ENCODE data around the gene TEX10.
"Not testable (repeated sequence)": the region's sequence is repeated elsewhere in the genome, so short reads cannot be mapped to it uniquely, and the experiment has no call there.

TEX10 gene

DNA sequence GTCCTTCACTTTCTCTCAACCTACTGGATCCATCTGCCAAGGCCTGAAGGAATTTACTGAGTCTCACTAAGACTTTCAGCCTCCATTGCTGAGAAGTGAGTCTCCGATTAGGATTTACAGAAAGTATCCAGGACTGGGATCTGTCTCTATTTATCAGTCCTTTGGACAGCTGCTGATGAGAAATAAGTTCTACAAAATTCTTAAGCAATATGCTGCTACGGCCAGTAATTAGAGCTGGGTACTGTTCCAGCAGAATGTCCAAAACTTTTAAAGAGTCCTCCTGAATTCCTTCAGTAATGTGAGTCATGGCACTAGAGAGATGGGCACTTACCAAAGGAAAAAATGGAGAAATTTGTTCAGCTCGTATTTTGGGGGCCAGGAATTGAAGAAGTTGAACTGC is 5.9 kb downstream of the TEX10 start:
- DNase-seq (ENCODE audit: low read depth), result peak; percentile 68

DNA sequence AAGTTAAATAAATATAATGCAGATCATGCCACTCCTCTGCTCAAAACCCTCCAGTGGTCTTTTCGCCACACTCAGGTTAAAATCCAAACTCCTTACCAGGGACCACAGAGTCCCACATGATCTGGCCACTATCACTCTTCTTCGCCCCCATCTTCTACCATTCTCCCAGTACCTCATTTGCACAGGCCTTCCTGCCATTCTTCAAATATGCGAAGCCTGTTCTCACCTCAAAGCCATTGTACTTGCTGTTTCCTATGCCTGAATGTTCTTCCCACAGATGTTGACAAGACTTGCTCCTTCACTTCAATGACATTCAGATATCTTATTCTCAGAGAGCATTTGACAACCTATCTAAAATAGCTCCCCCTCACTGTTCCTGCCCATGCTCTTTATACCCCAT is 10.9 kb downstream of the TEX10 start:
- DNase-seq (ENCODE audit: low read depth), result no peak

DNA sequence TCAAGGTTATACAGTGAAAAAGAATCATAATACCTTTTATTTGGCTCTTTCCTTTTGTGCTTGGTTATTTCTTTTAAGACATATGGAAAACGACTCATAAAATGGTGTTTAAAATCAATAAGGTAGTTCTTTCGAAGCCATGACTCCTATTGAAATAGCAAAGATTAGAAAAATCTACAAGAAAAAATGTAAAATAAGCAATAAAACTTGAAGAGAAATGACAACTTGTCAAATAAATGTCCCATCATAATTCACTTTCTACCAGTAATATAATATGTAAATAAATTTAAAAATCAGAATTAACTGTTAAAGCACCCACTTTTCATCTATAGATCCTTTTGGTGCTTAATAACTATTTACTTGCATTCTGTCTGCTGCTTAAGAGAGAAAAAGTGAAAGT is 12.5 kb downstream of the TEX10 start:
- DNase-seq (ENCODE audit: low read depth), result no peak

DNA sequence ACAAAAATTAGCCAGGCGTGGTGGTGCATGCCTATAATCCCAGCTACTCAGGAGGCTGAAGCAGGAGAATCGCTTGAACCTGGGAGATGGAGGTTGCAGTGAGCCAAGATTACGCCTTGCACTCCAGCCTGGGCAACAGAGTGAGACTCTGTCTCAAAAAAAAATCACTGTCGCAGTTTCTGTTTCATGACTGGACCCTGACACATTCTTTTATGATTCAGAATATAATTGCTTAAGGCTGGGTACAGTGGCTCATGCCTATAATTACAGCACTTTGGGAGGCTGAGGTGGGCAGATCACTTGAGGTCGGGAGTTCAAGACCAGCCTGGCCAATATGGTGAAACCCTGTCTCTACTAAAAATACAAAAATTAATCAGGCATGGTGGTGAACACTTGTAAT is 14.0 kb downstream of the TEX10 start:
- not testable (repeated sequence) for DNase-seq (ENCODE audit: low read depth)

DNA sequence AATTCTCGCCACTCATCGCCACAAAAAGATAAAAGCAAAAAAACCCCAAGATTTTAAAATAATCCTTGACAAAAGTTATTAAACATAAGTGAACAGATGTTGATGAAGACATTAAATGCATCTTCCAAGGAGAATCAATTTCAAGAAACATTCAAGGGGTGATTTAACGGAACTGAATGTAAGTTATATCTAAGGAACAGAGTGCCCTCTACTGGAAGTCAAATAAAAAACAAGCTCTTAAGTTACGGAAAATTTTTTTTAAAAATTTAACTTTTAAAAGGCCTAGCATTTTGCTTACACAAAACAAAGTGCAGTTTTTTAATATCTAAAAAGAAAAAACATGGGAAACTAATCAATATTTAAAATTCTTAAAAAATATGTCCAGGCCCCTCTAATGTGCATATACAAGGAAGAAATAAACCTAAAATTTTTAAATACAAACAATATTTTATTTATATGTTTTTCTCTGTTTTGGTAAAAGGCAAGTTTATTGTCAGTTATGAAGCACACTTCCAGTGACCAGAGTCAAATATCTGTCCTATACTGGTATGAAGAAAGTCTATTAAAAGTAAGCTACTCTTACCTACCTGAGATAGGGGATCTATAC is 28.0 kb downstream of the TEX10 start:
- DNase-seq (ENCODE audit: low read depth), result no peak

DNA sequence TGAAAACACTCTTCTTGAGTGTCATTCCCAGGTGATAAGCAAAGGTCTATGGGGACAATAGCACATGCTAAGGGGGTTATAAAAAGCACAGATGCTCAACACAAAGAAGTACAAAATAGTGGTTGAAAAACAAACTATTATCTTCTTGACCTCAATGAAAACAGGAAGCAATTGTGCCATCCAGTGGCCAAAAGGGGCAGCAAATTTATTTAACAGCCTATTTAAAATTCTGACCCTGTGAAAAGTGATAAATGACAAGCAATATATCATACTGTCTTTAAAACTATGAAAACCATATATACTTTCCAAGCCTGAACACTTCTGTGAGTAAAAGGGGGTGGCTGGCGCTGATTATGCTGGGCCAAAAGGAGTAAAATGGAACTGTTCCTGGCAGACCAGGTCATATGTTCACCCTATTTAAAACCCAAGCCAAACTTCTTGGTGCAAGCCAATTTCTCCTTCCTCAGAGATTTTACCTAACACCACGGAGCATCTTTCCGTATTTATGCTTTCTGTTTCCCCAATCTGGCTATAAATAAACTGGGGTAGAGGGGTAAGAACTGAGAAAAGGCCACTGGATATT is 29.7 kb downstream of the TEX10 start:
- no peak for DNase-seq (ENCODE audit: low read depth)

DNA sequence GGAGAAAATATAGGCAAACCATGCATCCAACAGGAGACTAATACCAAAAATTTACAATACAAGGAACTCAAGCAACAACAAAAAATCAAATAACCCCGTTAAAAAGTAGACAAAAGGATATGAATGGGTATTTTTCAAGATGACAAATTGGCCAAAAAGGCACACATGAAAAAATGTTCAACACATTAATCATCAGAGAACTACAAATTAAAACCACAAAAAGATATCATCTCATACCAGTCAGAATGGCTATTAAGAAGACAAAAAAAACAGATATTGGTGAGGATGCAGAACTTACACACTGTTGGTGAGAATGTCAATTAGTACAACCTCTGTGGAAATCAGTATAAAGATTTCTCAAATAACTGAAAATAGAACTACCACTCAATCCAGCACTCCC is 35.0 kb downstream of the TEX10 start:
- peak; percentile 9 for DNase-seq (ENCODE audit: low read depth)

DNA sequence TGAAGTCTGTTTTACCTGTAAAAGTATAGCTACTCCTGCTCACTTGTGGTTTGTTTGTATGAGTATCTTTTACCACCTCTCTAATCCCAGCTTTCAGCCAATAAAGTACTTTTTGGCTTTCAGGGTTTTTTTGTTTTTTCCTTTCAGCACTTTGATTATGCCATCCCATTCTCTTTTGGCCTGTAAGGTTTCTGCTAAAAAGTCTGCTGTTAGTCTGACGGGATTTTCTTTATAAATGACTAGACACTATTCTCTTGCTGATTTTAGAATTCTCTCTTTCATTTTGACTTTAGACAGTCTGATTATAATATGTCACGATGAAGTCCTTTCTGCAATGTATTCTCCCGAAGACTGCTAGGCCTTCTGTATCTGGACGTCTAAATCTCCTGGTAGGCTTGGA is 37.2 kb downstream of the TEX10 start:
- DNase-seq (ENCODE audit: low read depth), result no peak

DNA sequence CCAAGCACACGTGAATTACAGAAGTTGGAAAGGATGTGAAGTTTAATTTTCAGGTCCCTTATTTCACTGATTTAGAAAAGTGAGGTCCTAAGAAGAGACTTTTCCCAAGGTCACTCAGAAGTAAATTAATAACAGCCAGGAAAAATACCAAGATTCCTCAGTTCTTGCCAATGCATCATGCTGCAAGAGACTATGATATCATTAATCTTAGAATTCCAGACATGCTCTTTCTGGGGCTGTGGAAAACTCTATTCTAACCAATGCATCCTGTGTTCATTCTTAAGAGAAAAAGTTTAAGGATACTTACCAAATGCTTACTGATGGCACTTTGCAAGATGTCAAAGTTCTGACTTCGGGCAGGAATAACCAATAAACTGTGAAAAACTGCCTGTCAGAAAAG is 42.8 kb downstream of the TEX10 start:
- DNase-seq (ENCODE audit: low read depth), result peak; percentile 23

DNA sequence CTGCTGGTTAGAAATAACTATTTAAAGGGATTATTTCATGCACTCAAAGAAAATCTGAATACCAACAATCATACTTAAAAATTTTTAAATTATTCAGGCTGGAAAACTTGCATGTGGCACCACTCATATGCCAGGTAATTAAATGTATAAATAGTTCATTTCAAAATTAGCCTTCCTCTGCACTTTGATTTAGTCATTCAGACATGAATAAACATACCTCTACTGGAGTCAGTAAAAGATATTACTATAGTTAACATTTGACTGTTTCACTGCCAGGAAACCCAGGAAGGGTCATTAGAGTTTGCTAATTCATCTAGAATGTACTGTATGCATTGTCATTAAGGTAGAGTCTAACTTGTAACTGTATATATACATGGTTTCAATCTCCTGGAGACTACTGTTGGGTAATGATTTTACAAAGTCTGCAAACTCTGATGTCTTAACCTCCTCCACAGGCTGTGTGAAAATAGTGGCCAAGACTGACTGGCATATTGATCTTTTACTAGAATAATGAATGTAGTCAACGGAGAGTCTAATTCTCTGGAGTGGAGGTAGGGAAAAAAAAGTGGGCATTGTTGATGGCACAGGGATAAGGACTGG is 43.7 kb downstream of the TEX10 start:
- DNase-seq (ENCODE audit: low read depth), result no peak

DNA sequence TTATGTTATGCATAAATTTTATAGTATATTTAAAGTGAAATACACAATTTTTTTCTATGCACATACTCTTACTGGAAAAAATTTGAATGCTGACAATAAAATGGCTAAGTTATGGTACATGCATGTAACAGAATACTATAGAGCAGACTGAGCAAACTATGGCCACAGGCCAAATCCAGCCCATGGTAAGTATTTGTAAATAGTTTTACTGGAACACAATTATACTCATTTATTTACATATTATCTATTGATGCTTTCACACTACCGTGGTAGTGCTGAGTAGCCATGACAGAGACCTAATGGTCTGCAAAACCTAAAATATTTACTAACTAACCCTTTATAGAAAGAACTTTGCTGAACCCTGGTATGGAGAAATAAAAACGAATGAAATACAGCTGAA is 45.7 kb downstream of the TEX10 start:
- DNase-seq (ENCODE audit: low read depth), result no peak

DNA sequence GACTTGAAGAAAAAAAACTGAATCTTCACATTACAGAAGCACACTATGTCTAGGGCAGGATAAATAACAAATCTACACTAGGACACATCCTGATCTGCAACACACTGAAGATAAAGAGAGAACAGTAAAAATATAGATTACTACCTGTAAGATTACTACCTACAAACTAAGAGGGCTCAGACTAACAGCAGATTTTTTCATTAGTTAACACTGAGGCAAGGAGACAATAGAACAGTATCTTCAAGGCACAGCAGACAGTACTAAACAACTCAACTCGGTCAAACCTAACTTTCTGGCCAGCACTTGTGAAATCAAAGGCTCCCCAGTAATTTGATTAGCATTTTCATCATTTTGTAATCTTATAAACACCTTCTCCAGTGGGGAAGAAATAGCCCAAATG is 46.5 kb downstream of the TEX10 start:
- no peak for DNase-seq (ENCODE audit: low read depth)

DNA sequence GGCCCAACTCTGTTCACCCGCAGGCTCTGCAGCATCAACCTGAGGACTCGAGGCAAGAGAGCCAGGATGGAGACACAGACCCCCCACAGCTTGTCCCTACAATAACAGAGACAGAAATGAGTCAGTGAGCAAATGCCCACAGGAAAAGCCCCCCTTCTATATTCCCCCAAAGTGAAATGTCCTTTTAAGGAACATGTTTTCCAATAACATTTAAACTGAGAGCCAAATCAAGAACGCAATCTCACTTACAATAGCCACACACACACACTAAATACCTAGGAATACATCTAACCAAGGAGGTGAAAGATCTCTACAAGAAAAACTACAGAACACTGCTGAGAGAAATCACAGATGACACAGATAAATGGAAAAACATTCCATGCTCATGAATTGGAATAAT is 49.0 kb downstream of the TEX10 start:
- DNase-seq (ENCODE audit: low read depth), result no peak

DNA sequence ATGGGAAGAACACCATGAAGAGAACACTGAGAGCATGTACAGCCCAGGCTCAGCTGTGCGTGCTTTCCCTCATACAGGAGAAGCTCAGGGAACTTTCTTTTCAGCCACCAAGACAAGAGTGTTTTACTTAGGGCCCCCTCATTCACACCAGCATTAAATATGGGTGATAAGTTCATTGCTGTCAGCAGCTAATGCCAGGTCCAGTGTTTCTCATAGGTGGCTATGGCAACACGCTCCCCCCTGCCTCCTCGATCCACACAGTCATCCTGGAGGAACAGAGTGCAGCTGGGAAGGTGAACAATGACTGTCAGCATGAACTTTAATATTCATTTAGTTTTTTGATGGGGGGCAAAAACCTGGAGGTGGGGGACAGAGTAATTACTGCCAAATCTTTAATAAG is 54.4 kb downstream of the TEX10 start:
- DNase-seq (ENCODE audit: low read depth), result no peak

DNA sequence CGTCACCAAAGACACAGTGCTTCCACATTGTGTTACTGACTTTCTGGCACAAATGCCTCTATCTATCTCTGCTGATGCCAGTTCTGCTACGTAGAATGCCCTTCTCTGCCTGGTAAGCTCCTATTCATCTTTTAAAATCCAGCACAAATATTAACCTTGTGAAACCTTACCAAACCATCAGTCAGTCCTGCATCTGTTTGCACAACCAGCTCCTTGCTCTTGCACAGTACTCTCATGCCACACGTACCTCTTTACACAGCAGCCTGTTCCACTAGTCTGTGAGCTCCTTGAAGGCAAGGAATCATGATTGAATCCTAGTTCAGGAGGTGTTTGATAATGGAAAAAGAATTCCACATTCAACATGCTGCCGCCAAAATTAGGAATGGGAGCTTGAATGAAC is 56.3 kb downstream of the TEX10 start:
- DNase-seq (ENCODE audit: low read depth), result no peak

DNA sequence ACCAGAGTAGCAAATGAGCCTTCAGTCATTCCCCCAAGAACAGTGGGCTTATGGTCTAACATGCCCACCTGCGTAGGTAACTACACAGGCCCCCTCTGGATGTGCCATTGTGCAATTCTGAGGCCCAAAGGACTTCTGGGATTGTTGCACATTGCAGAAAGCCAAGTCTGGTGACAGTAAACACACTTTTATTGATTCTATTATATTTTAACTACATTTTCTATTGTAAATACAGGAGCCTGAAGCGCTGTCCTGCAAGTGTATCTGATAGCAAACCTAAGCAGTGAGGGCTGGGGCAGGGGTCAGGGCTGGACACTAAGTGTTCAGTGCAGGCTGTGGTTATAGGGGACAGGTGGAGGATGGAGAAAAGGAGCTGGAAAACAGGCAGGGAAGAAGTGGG is 57.5 kb downstream of the TEX10 start:
- DNase-seq (ENCODE audit: low read depth), result no peak

DNA sequence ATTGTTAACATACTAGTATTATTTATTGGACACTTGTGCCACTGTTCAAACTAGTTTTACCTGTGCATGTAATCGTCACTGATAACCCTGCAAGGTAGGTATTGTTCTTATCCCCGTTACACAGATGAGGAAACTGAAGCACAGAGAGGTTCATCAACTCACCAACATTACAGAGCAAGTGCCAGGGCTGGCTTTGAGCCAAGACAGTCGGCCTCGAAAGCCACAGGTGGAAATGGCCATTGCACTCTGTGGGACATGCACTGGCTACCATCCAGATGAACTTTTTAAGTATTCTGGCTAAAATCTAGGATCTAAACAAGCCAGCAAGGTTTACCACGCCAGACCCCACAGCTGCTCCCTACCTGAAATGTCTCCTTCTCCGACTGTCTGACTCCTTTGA is 57.9 kb downstream of the TEX10 start:
- DNase-seq (ENCODE audit: low read depth), result no peak

DNA sequence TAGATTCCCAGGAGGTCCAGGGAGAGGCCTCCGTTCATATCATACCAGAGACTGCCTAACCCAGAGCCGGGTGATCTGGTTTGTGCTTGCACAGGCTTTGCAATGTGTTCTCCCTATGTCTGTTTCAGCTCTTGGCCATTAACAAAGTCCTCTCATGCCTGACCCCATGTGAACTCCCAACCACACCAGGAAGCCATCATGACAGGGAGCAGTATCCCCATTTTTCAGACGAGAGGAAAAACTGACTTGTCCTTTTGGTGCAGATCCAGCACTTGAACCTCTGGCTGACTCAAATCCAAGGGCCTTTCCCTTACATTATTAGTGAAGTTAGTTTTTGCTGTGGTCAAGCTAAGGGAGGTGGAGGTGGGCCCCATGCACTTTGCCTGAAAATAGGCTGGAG is 58.4 kb downstream of the TEX10 start:
- no peak for DNase-seq (ENCODE audit: low read depth)

DNA sequence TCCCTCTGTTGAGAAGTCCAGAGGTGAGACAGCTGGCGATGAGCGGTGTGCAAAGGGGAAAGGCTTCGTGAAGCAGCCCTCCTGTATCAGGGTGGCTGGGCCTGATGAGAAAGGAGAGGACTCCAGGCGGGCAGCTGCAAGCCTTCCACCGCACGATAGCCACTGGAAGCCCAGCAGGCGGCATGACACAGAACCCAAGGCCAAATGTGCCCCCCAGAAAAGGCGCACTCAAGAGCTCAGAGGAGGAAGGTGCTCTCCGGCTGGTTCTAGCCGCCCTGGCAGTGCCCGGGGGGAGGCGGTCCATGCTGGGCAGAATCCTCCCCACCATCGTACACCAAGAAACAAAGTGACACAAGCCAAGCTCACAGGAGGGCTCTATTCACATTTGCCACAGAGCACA is 60.3 kb downstream of the TEX10 start:
- no peak for DNase-seq (ENCODE audit: low read depth)

DNA sequence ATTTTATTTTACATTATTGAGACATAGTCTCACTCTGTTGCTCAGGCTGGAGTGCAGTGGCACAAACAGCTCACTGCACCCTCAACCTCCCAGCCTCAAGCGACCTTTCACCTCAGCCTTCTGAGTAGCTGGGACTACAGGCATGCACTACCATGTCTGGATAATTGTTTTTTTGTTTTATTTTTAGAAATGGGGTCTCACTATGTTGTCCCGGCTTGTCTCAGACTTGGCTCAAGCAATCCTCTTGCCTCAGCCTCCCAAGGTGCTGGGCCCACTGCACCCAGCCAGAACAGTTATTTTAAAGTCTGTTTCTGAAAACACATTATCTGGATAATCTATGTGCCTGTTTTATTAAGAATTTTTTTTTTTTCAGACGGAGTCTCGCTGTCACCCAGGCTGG is 62.0 kb downstream of the TEX10 start:
- DNase-seq (ENCODE audit: low read depth), result no peak

DNA sequence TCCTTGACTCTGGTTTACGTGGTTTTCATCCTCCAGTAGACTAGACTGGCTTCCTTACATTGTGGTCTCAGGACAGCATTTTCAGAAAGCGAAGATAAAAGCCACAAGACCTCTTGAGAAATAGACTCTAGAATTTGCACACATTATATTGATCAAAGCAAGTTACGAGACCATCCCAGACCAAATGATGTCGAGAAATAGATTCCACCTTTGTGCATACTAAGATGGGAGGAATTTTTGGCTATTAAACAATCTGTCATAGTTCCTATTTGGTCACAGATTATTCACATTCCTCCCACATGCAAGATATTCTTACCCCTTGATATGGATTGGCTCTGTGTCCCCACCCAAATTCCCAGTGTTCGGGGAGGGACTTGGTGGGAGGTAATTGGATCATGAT is 65.6 kb downstream of the TEX10 start:
- DNase-seq (ENCODE audit: low read depth), result no peak

DNA sequence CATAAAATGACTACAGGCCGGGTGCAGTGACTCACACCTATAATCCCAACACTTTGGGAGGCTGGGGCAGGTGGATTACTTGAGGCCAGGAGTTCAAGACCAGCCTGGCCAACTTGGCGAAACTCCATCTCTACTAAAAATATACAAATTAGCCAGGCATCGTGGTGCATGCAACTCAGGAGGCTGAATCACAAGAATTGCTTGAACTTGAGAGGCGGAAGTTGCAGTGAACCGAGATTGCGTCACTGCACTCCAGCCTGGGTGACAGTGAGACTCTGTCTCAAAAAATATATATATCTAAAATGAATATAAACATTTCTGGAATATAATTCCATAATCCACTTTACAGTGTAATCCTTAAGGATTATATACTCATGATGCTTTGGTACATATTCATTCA is 66.5 kb downstream of the TEX10 start:
- DNase-seq (ENCODE audit: low read depth), result no peak

DNA sequence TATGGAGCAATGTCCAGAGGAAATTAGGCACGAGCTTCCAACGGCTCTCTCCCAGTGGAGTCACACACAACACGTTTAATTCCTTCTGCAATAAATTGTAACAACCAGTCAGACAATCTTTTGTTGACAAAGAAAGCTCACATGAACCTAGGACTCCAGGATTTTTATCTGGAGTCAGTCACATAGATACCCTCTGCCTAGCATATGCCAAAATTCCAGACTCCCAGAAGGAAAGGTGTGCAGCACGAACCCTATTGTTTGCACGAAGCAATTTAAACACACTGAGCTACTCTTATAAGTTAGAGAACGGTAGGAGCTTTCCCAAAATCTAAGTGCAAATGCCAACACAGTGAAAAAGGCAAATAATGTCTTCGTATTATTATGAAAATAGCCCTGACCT is 67.1 kb downstream of the TEX10 start:
- no peak for DNase-seq (ENCODE audit: low read depth)

DNA sequence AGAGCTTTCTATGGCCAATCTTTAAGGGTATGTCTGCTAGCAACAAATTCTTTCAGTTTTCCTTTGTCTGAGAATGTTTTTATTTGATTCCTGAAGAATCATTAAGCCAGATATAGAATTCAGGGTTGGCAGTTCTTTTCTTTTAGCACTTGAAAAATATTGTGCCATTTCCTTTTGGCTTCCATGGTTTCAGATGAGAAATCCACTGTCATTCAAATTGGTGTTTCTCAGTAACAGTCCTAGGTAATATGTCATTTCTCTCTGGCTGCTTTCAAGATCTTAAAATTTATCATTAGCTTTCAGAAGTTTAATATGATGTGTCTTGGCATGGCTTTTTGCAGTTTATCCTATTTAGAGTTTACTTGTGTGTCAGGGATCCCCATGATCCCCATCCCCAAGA is 67.7 kb downstream of the TEX10 start:
- no peak for DNase-seq (ENCODE audit: low read depth)

Measured in GM04503 (cell line).